HG02884 (cell line): ENCODE data around the gene ARMC5.
"Not testable (repeated sequence)": the region's sequence is repeated elsewhere in the genome, so short reads cannot be mapped to it uniquely, and the experiment has no call there.

ENCODE experiments used
- ATAC-seq: cut with Tn5 transposase; IDR thresholded peaks from one replicate; pipeline ENCODE4 v1.9.1; 2021; ENCODE audit warnings: mild to moderate bottlenecking, moderate library complexity; ENCODE audit not compliant: unreplicated experiment

Gene ARMC5

GRCh38 chr16:31435341-31436220 is 23.7 kb upstream of the ARMC5 start:
- no peak for ATAC-seq

- no peak for ATAC-seq
Observed at GRCh38 chr16:31436221-31437045, 22.9 kb upstream of the ARMC5 start.

- no peak for ATAC-seq
Observed at GRCh38 chr16:31438414-31438813, 20.9 kb upstream of the ARMC5 start.

GRCh38 chr16:31439023-31439422 is 20.3 kb upstream of the ARMC5 start:
- ATAC-seq, result not testable (repeated sequence)

- ATAC-seq, result no peak
Observed at GRCh38 chr16:31439519-31439918, 19.8 kb upstream of the ARMC5 start.

GRCh38 chr16:31440516-31441184 is 18.7 kb upstream of the ARMC5 start:
- ATAC-seq, result no peak

GRCh38 chr16:31441956-31442355 is 17.3 kb upstream of the ARMC5 start:
- no peak for ATAC-seq

GRCh38 chr16:31445931-31446330 is 13.4 kb upstream of the ARMC5 start:
- ATAC-seq, result not testable (repeated sequence)

GRCh38 chr16:31451201-31451600 is 8.1 kb upstream of the ARMC5 start:
- no peak for ATAC-seq

GRCh38 chr16:31451681-31452351 is 7.5 kb upstream of the ARMC5 start:
- peak; percentile 51 for ATAC-seq

GRCh38 chr16:31452631-31453106 is 6.6 kb upstream of the ARMC5 start:
- no peak for ATAC-seq

GRCh38 chr16:31453255-31454204 is 5.8 kb upstream of the ARMC5 start:
- no peak for ATAC-seq

- no peak for ATAC-seq
Observed at GRCh38 chr16:31455601-31456314, 3.5 kb upstream of the ARMC5 start.

- no peak for ATAC-seq
Observed at GRCh38 chr16:31456988-31457360, 2.3 kb upstream of the ARMC5 start.

- no peak for ATAC-seq
Observed at GRCh38 chr16:31458073-31458843, 1.0 kb upstream of the ARMC5 start.

GRCh38 chr16:31459687-31460581 is 633 bp downstream of the ARMC5 start:
- peak; percentile 53 for ATAC-seq

- ATAC-seq, result no peak
Observed at GRCh38 chr16:31460582-31461002, 1.3 kb downstream of the ARMC5 start.
